BLaER1 (cell line): Measurements from ENCODE around the gene NAALADL2.

Experiments
- H3K27ac ChIP-seq: shearing (Covaris generic); formaldehyde crosslinking; 2 replicates; pipeline ENCODE4 v1.8.1; 2022
- H3K27me3 ChIP-seq: shearing (Covaris generic); formaldehyde crosslinking; 2 replicates; pipeline ENCODE4 v1.8.1; 2022
- H3K36me3 ChIP-seq: shearing (Covaris generic); formaldehyde crosslinking; 2 replicates; pipeline ENCODE4 v1.8.1; 2022
- H3K4me1 ChIP-seq: shearing (Covaris generic); formaldehyde crosslinking; 2 replicates; pipeline ENCODE4 v1.8.1; 2022
- H3K4me2 ChIP-seq: shearing (Covaris generic); formaldehyde crosslinking; 2 replicates; pipeline ENCODE4 v1.8.1; 2022
- H3K4me3 ChIP-seq: shearing (Covaris generic); formaldehyde crosslinking; 2 replicates; pipeline ENCODE4 v1.8.1; 2022
- H3K9ac ChIP-seq: shearing (Covaris generic); formaldehyde crosslinking; 2 replicates; pipeline ENCODE4 v1.8.1; 2022
- H3K9me3 ChIP-seq: shearing (Covaris generic); formaldehyde crosslinking; 2 replicates; pipeline ENCODE4 v1.8.1; 2022
- H4K20me1 ChIP-seq: shearing (Covaris generic); formaldehyde crosslinking; 2 replicates; pipeline ENCODE4 v1.8.1; 2022
- Cebpa-rat ChIP-seq: shearing (Covaris generic); IDR thresholded peaks from 2 replicates; pipeline ENCODE4 v1.8.1; 2022

The NAALADL2 gene

DNA sequence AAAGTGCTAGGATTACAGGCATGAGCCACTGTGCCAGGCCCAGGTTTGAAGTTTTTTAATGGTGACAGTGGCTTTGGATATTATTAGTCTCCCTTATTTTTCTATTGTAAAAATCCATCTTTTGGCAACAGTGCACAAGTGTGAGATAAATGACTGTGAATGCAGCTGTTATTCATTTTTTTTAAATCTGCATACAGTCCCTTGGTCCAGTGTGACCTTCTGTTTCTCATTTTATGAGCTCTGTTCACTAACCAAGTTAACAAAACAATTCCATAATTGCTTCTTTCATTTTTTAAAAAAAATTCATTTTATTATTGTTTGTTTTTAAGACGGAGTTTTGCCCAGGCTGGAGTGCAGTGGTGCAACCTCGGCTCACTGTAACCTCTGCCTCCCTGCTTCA lies 381.8 kb downstream of the NAALADL2 start:
- Histone ChIP-seq H3K27ac (no peak overlapping the region), H3K4me3 (no peak overlapping the region), H3K36me3 (no peaks in the 10 kb centered on the region), H3K4me1 (no peaks in the 10 kb centered on the region), H3K4me2 (no peak overlapping the region), H3K9me3 (no peaks in the 10 kb centered on the region), H4K20me1 (no peaks in the 10 kb centered on the region; the same call in 1 of the 2 replicates), H3K9ac (no peak overlapping the region), H3K27me3 (no peaks in the 10 kb centered on the region)
- TF ChIP-seq Cebpa-rat: no peak

- H3K9ac ChIP-seq: no peak overlapping the region
Measured at GRCh38 chr3:175242243-175242642, 383.1 kb downstream of the NAALADL2 start.

DNA sequence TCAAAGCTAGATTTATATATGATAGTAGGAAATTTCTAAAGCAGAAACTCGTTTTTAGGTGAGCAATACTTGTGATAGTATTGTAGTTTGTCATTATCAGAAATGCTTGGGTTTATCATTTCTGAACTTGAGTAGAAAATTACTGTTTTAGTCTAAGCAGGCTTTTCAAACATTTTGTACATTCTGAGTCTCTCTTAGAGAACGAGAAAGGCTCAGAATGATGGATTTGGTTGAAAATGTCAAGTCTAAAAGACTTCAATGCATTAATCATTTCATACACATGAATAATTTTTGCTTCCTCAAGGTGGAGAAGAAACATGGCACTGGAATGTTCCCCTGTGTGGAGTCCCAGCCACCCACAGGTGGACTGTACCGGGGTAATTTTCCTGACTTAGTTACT lies 387.1 kb downstream of the NAALADL2 start:
- Histone ChIP-seq H3K4me2 (no peak overlapping the region), H3K36me3 (no peaks in the 10 kb centered on the region), H3K27ac (no peak overlapping the region), H3K4me1 (no peaks in the 10 kb centered on the region), H4K20me1 (peaks cover 9% of the 10 kb centered on the region), H3K9me3 (no peaks in the 10 kb centered on the region), H3K9ac (no peak overlapping the region), H3K27me3 (no peaks in the 10 kb centered on the region), H3K4me3 (no peak overlapping the region)
- no peak for TF ChIP-seq Cebpa-rat

More at GRCh38 chr3:175242243-175242642, 383.1 kb downstream of the NAALADL2 start:
- Histone ChIP-seq H3K4me1 (no peaks in the 10 kb centered on the region), H3K27me3 (no peaks in the 10 kb centered on the region), H3K4me2 (no peak overlapping the region), H3K9me3 (no peaks in the 10 kb centered on the region), H3K4me3 (no peak overlapping the region), H3K36me3 (no peaks in the 10 kb centered on the region), H3K27ac (no peak overlapping the region), H4K20me1 (no peaks in the 10 kb centered on the region; the same call in none of the 2 replicates)
- no peak for TF ChIP-seq Cebpa-rat

GRCh38 chr3:175246766-175247165 lies 387.6 kb downstream of the NAALADL2 start:
- H3K4me3 ChIP-seq: no peak overlapping the region
- no peak overlapping the region for H3K4me2 ChIP-seq
- H3K4me1 ChIP-seq: no peaks in the 10 kb centered on the region
- no peak overlapping the region for H3K27ac ChIP-seq
- no peak overlapping the region for H3K9ac ChIP-seq
- TF ChIP-seq Cebpa-rat: no peak
- no peaks in the 10 kb centered on the region for H3K36me3 ChIP-seq
- peaks cover 9% of the 10 kb centered on the region for H4K20me1 ChIP-seq
- H3K9me3 ChIP-seq: no peaks in the 10 kb centered on the region
- H3K27me3 ChIP-seq: no peaks in the 10 kb centered on the region

DNA sequence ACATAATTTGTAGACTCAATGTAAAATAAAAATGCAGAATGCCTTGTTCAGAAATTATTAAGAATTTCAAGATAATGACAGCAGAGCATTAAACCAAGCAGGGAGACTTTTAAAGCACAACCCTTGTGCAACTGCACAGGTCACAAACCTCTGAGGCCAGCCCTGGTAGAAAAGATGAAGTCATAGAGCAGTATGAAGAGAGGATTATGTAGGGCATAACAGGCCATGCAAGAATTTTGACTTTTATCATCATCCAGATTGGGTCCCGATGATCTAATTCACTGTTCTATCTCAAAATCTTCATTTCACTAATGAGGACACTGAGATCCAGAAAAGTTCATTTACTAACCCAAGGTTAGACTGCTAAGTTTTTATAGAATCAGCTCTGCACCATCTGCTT lies 388.5 kb downstream of the NAALADL2 start:
- H3K9me3 ChIP-seq: no peaks in the 10 kb centered on the region
- H3K27me3 ChIP-seq: no peaks in the 10 kb centered on the region
- no peak overlapping the region for H3K4me3 ChIP-seq
- H3K36me3 ChIP-seq: no peaks in the 10 kb centered on the region
- TF ChIP-seq Cebpa-rat: no peak
- H4K20me1 ChIP-seq: peaks cover 17% of the 10 kb centered on the region
- no peaks in the 10 kb centered on the region for H3K4me1 ChIP-seq
- no peak overlapping the region for H3K9ac ChIP-seq
- H3K27ac ChIP-seq: no peak overlapping the region
- no peak overlapping the region for H3K4me2 ChIP-seq

GRCh38 chr3:175248832-175249231 lies 389.7 kb downstream of the NAALADL2 start:
- no peak overlapping the region for H3K27ac ChIP-seq
- H3K4me2 ChIP-seq: no peak overlapping the region
- H3K36me3 ChIP-seq: no peaks in the 10 kb centered on the region
- H4K20me1 ChIP-seq: peaks cover 19% of the 10 kb centered on the region
- no peaks in the 10 kb centered on the region for H3K4me1 ChIP-seq
- TF ChIP-seq Cebpa-rat: no peak
- no peaks in the 10 kb centered on the region for H3K27me3 ChIP-seq
- H3K4me3 ChIP-seq: no peak overlapping the region
- H3K9ac ChIP-seq: no peak overlapping the region
- H3K9me3 ChIP-seq: no peaks in the 10 kb centered on the region

DNA sequence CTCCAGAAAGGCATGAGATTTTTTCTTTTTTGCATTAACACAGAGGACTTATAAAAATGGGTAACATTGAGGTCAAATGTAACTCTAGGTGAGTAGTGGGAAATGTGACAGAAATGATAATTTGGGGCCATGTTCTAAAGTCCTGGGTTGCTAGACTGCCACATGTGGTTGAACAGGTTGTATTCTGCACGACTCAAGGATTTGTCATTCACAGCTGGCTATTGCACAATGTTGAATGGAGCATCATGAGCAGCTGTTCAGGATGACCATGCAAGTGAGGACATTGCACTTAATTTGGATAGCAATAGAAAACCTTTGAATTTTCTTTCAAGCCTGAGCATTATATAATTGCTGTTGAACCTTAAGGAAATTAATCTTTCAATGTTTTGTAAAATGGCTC lies 396.6 kb downstream of the NAALADL2 start:
- Histone ChIP-seq H3K27ac (no peak overlapping the region), H3K9ac (no peak overlapping the region), H3K4me2 (no peak overlapping the region), H3K36me3 (no peaks in the 10 kb centered on the region), H3K9me3 (no peaks in the 10 kb centered on the region), H3K4me1 (no peaks in the 10 kb centered on the region), H4K20me1 (peaks cover 26% of the 10 kb centered on the region), H3K4me3 (no peak overlapping the region), H3K27me3 (no peaks in the 10 kb centered on the region)
- TF ChIP-seq Cebpa-rat: no peak

DNA sequence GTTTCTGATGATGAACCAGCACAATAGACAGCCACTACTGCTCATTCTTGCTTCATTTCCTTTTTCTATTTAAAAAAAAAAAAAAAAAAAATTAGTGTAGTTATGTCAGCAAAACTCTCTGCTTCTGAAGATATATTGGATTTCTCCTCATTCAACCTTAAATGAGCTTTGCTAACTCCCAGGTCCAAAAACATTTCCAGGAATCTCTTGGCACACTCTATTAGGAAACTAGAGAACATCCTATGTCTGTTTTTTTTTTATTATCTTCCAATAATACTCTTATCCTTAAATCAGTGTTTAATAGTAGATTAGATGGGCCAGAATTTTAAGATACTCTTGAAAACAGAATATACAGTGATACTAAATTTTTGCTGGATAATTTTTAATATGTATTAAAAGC lies 398.0 kb downstream of the NAALADL2 start:
- peaks cover 19% of the 10 kb centered on the region for H4K20me1 ChIP-seq
- H3K4me2 ChIP-seq: no peak overlapping the region
- H3K27me3 ChIP-seq: no peaks in the 10 kb centered on the region
- H3K27ac ChIP-seq: no peak overlapping the region
- no peaks in the 10 kb centered on the region for H3K36me3 ChIP-seq
- no peak overlapping the region for H3K4me3 ChIP-seq
- H3K4me1 ChIP-seq: no peaks in the 10 kb centered on the region
- H3K9me3 ChIP-seq: no peaks in the 10 kb centered on the region
- no peak for TF ChIP-seq Cebpa-rat
- no peak overlapping the region for H3K9ac ChIP-seq

DNA sequence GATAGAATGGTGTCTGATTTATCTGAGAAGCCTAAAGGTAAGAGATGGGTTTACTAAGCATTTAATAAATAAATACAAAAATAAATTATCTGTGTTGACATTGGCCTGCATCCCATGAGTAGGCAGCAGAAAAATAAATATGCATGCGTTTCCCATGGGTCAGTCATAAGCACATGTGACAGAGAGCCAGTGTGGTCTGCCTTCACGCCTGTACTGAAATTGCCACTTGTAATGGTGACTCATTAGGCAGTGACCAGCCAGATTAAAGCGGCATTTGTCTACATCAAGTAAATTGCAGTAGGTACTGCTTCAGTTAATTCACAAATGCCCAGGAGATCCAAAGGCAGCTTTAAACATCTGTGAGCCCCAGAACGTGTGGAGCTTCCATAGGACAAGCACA lies 399.6 kb downstream of the NAALADL2 start:
- Histone ChIP-seq H3K36me3 (no peaks in the 10 kb centered on the region), H3K4me1 (no peaks in the 10 kb centered on the region), H3K9ac (no peak overlapping the region), H3K4me3 (no peak overlapping the region), H3K27me3 (no peaks in the 10 kb centered on the region), H3K9me3 (no peaks in the 10 kb centered on the region), H3K27ac (no peak overlapping the region), H3K4me2 (no peak overlapping the region), H4K20me1 (peaks cover 12% of the 10 kb centered on the region; the same call in 1 of the 2 replicates)
- TF ChIP-seq Cebpa-rat: no peak

- TF ChIP-seq Cebpa-rat: no peak
- no peaks in the 10 kb centered on the region for H3K27me3 ChIP-seq
- no peaks in the 10 kb centered on the region for H3K4me1 ChIP-seq
- no peak overlapping the region for H3K4me3 ChIP-seq
- H3K27ac ChIP-seq: no peak overlapping the region
- no peaks in the 10 kb centered on the region for H3K36me3 ChIP-seq
- H4K20me1 ChIP-seq: peaks cover 12% of the 10 kb centered on the region; the same call in 1 of the 2 replicates
- no peak overlapping the region for H3K4me2 ChIP-seq
- H3K9ac ChIP-seq: no peak overlapping the region
- no peaks in the 10 kb centered on the region for H3K9me3 ChIP-seq
Measured at GRCh38 chr3:175260145-175260794, 401.1 kb downstream of the NAALADL2 start.

DNA sequence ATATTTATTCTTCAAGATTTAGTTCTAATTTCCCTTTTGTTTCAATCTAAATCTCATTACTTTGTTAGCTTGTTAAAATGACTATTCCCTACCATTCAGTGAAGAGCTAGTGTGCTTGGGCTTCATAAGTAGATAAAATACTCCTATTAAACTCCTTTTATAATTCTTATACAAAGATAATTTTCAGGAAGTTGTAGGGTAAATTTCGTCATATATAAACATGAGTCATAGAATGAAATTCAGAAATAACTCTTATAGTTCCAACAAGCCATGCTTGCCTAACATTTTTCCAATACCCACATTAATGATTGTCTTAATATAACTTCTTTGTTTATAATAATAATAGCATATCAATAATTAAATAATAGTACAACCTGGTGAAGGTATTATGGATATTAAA lies 407.3 kb downstream of the NAALADL2 start:
- H3K4me2 ChIP-seq: no peak overlapping the region
- no peak overlapping the region for H3K27ac ChIP-seq
- no peaks in the 10 kb centered on the region; the same call in 1 of the 2 replicates for H3K36me3 ChIP-seq
- TF ChIP-seq Cebpa-rat: no peak
- H4K20me1 ChIP-seq: no peaks in the 10 kb centered on the region
- no peak overlapping the region for H3K4me3 ChIP-seq
- H3K27me3 ChIP-seq: no peaks in the 10 kb centered on the region
- no peaks in the 10 kb centered on the region for H3K9me3 ChIP-seq
- no peak overlapping the region for H3K9ac ChIP-seq
- peaks cover 4% of the 10 kb centered on the region; the same call in 1 of the 2 replicates for H3K4me1 ChIP-seq
